GM13976 (cell line): ENCODE measurements around the gene FTCD.

Experiments
- DNase-seq: peaks from one replicate; pipeline ENCODE4 v3.0.0; 2012; ENCODE audit warnings: low spot score
- CTCF ChIP-seq: IDR thresholded peaks from 2 replicates; pipeline ENCODE4 v1.5.1; 2012; ENCODE audit warnings: borderline replicate concordance, mild to moderate bottlenecking; ENCODE audit not compliant: insufficient read depth; ENCODE audit errors: extremely low read depth, missing control alignments, control extremely low read depth
- in situ Hi-C: fragments of 300-500 bp; cut with MboI; formaldehyde crosslinking; loops from one replicate; pipeline ENCODE4 v1.12.0; 2022; ENCODE audit warnings: low sequenced_read_pairs, mixed read lengths, inconsistent platforms; ENCODE audit not compliant: unreplicated experiment

FTCD gene

DNA sequence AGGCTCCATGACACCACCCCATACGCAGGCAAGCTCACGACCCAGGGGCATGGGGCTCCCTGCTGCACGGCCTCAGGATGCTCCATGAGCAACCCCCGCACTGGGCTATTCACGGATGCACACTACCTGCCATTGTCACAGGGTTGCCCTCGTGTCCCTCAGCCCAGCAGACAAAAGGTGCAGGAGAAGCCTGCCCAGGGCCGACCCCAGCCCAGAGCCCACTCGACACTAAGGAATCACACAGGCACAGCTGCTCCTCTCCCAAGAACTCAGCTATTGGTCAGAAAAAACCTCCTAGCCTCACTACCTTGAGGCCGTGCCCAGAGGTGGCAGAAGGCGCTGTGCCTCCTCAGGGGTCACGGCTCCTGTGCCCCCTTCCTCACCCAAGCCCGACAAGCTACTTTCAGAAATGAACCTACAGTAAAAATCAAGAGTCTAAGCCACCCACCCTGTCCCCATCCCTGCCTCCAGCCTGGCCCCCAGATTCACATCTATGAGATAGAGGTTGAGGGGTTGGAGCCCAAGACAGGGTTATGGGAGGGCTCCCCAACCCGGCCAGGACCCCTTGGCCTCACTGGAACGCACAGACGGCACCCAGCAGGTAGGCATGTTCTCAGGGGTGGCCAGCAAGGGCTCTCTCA lies 35.2 kb upstream of the FTCD start:
- DNase-seq: no peak
- in situ Hi-C loops: no loop called here

DNA sequence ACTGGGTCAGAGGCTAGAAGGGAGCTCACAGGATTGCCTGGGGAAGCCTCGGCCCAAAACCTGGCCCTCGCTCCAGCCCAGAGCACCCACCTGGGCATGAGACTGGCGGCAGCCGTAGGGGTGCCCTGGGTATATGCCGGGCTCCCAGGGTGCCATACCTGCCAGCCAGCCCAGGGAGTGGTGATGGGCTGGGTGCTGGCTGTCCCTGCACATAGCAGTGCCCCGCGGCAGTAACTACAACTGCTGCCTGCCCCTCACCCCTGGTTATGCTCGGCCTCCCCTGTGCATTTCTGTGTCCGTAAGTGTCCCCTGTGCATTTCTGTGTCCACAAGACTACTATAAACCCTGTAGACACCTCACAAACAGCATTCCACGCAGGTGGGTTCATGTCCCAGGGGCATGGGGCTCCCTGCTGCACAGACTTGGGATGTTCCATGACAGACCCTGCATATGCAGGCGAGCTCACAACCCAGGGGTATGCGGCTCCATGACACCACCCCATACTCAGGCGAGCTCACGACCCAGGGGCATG lies 34.6 kb upstream of the FTCD start:
- TF ChIP-seq CTCF: no peak
- in situ Hi-C loops: no loop called here

More for the DNA sequence above, 35.2 kb upstream of the FTCD start:
- no peak for TF ChIP-seq CTCF

GRCh38 chr21:46189213-46189958 lies 34.0 kb upstream of the FTCD start:
- in situ Hi-C loops: no loop called here
- no peak for TF ChIP-seq CTCF
- no peak for DNase-seq

More for the DNA sequence above, 34.6 kb upstream of the FTCD start:
- DNase-seq: no peak

DNA sequence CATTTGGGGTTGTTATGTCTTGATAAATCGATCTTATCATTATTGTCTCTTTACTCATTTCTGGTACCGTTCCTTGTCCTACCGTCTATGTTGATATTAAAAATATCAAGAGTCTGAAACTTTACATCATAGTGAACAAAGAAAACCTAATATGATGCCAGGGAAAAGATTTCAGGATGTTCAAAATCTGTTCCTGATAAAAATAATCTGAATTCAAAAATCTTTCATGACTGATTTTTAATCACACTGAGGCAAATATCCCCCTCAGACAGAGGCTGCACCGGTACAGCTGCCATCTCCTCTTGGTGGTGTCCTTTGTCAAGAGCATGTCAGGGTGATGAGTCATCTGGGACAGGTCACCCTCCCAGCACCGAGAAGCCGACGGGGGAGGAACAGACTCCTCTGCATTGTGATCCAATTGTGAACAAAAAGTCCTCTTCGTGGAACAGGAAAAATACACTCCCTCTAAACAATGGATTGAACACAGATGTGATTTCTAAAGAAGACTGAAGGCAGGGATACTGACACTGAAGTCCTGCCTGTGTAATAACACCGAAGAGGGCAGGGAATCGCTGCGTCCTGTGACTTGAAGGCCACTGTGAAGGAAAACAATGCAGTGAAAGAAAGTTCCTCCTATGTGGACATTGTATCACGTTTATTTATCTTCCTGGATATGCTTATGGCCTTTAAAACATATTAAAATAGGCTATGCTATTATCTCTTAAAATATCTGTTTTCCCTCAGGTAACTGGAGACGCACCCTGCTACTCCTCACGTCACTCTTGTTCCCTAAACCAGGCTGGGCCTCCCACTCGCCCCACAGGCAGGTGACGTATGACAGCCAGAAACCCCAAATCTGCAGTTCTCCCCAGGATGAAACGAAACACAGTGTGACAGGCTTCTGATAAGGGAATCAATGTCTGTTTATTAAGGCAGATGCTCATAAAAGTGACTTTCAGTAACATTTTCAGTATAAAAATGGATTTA lies 33.1 kb upstream of the FTCD start:
- no peak for DNase-seq
- in situ Hi-C loops: no loop called here
- no peak for TF ChIP-seq CTCF

- DNase-seq: no peak
- in situ Hi-C loops: no loop called here
- TF ChIP-seq CTCF: no peak
These were observed 32.4 kb upstream of the FTCD start for GRCh38 chr21:46187814-46188213.

DNA sequence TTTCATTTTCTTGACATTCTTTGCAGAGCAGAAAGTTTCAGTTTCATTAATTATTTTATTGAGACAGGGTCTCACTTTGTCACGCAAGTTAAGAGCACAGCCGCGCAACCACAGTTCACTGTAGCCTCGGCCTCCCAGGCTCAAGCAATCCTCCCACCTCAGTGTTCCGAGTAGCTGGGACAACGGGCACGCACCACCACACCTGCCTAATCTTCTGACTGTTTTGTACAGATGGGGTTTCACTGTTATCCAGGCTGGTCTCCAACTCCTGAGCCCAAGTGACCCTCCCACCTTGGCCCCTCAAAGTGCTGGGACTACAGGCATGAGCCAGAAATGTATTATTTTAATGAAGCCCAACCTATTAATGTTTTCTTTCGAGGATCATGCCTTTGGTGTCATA lies 31.9 kb upstream of the FTCD start:
- no peak for DNase-seq
- in situ Hi-C loops: no loop called here
- no peak for TF ChIP-seq CTCF
